ENCODE data around the gene FAM219A.

GRCh38 chr9:34349324-34349723 lies 109.0 kb downstream of the FAM219A start:
- no peak for TF ChIP-seq PKNOX1 (IDR thresholded peaks at IDR 0.05)
- TF ChIP-seq SP1 (IDR thresholded peaks at IDR 0.05): no peak
- TF ChIP-seq HDGF (IDR thresholded peaks at IDR 0.05; ENCODE audit: borderline replicate concordance): no peak
- no peak for TF ChIP-seq ARNT (IDR thresholded peaks at IDR 0.05)
- no peak for TF ChIP-seq SUZ12 (IDR thresholded peaks at IDR 0.05)
- TF ChIP-seq BHLHE40 (IDR thresholded peaks at IDR 0.05; ENCODE audit: borderline replicate concordance): no peak
- TF ChIP-seq ELF4 (IDR thresholded peaks at IDR 0.05): no peak
- TF ChIP-seq FOXK2 (IDR thresholded peaks at IDR 0.05): no peak
- TF ChIP-seq TARDBP (IDR thresholded peaks at IDR 0.05): no peak
- TF ChIP-seq L3MBTL2 (conservative IDR thresholded peaks at IDR 0.05): no peak
- TF ChIP-seq NFRKB (IDR thresholded peaks at IDR 0.05): no peak
- no peak for TF ChIP-seq FOXA1 (IDR thresholded peaks at IDR 0.05)
- no peak for TF ChIP-seq FOXM1 (IDR thresholded peaks at IDR 0.05; ENCODE audit: borderline replicate concordance)
- no peak for TF ChIP-seq ZNF384 (IDR thresholded peaks at IDR 0.05)
